Measurements from ENCODE around the gene LARP6.

DNA sequence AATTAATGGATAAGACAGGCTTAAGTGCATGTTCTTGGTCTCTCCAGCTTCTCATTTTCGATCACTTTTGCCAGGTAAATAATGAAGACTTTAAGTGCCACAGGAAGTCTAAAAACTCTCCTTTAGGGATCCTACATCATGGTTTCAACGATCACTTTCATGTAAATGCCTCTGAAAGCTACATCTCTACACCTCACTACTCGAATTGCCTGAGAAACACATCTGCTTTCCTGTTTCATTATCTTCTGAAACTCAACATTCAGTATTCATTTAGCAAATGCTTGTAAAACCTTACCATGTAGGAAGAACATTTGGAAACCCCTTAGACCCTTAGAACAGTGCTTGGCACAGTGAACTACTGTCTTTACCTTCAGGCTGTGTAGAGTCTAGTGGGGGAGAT lies 22.1 kb upstream of the LARP6 start:
- TF ChIP-seq POLR2A (IDR thresholded peaks at IDR 0.05), result no peak
- TF ChIP-seq, protein P1, sequence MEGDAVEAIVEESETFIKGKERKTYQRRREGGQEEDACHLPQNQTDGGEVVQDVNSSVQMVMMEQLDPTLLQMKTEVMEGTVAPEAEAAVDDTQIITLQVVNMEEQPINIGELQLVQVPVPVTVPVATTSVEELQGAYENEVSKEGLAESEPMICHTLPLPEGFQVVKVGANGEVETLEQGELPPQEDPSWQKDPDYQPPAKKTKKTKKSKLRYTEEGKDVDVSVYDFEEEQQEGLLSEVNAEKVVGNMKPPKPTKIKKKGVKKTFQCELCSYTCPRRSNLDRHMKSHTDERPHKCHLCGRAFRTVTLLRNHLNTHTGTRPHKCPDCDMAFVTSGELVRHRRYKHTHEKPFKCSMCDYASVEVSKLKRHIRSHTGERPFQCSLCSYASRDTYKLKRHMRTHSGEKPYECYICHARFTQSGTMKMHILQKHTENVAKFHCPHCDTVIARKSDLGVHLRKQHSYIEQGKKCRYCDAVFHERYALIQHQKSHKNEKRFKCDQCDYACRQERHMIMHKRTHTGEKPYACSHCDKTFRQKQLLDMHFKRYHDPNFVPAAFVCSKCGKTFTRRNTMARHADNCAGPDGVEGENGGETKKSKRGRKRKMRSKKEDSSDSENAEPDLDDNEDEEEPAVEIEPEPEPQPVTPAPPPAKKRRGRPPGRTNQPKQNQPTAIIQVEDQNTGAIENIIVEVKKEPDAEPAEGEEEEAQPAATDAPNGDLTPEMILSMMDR (IDR thresholded peaks at IDR 0.05), result no peak

All from adrenal gland (tissue), 5 donors.